GM12878 (cell line): ENCODE results near the gene OPCML. TPM values are rescaled to one million over a fixed set of nuclear protein-coding genes. Genes with fewer than 3 reads are reported as not detected.

Experiments
- ATAC-seq: fragments of 200-7000 bp; cut with Tn5 transposase; 3 replicates; pipeline ENCODE4 v1.9.1; 2020; ENCODE audit warnings: mild to moderate bottlenecking, moderate library complexity
- BruUV-seq: library from RNA; stranded (reverse); fragments of 400-500 nt; replicated peaks from 2 replicates; lab custom pipeline; 2021; lab: Mats Ljungman, UMichigan
- CTCF ChIA-PET: fragments of 300-600 bp; sonication (Branson Sonifier 250); formaldehyde crosslinking; extraction: SDS; loops from one replicate; lab custom pipeline; 2021; ENCODE audit warnings: inconsistent platforms; lab: Yijun Ruan, JAX
- POLR2A ChIA-PET: fragments of 350-600 bp; formaldehyde crosslinking; extraction: SDS; loops from one replicate; lab custom pipeline; 2021; ENCODE audit warnings: inconsistent platforms; lab: Charles Lee
- RAD21 ChIA-PET: fragments of 300-600 bp; sonication (Branson Sonifier 250); formaldehyde crosslinking; loops from one replicate; lab custom pipeline; 2023; ENCODE audit warnings: antibody characterized with exemption; ENCODE audit not compliant: unreplicated experiment; lab: Charles Lee
- SMC1A ChIA-PET: fragments of 300-600 bp; sonication (Branson Sonifier 250); formaldehyde crosslinking; loops from one replicate; lab custom pipeline; 2023; ENCODE audit not compliant: unreplicated experiment, uncharacterized antibody; lab: Charles Lee
- DNase-seq: peaks from one replicate; pipeline ENCODE4 v3.0.0-alpha.2; 2011; ENCODE audit warnings: low read depth, low spot score
- FAIRE-seq: peaks from 3 replicates; lab custom pipeline; 2011; peaks lifted over from hg19 to GRCh38; lab: Jason Lieb, UNC
- H2AFZ ChIP-seq: 2 replicates; pipeline ENCODE4 v1.6.0; 2011; ENCODE audit warnings: low read depth, low read length, control low read depth; ENCODE audit not compliant: control insufficient read depth
- H3K27ac ChIP-seq: 2 replicates; pipeline ENCODE4 v1.5.1; 2011; ENCODE audit warnings: control low read depth; ENCODE audit not compliant: control insufficient read depth, insufficient read depth
- H3K27me3 ChIP-seq, 2 experiments: replicated peaks in 1 of 2; 2 replicates each; pipeline versions ENCODE4 v1.6.0 to v1.6.1; 2011; ENCODE audit warnings: low read length in 1 of 2; ENCODE audit not compliant: control insufficient read depth in 2 of 2, insufficient read depth in 2 of 2
- H3K36me3 ChIP-seq, 2 experiments: 2 replicates each; pipeline ENCODE4 v1.5.1; 2011; ENCODE audit warnings: low read length in 1 of 2; ENCODE audit not compliant: control insufficient read depth in 2 of 2, insufficient read depth in 2 of 2
- H3K4me1 ChIP-seq: 2 replicates; pipeline ENCODE4 v1.6.1; 2011; ENCODE audit warnings: mild to moderate bottlenecking, low read length, moderate library complexity, mixed read lengths; ENCODE audit not compliant: control insufficient read depth, insufficient read depth
- H3K4me2 ChIP-seq: 2 replicates; pipeline ENCODE4 v1.6.0; 2011; ENCODE audit warnings: control low read depth; ENCODE audit not compliant: control insufficient read depth, insufficient read depth
- H3K4me3 ChIP-seq: fragments of 200-600 bp; sonication (generic); 2 replicates; pipeline ENCODE4 v1.5.1; 2016
- H3K79me2 ChIP-seq: 2 replicates; pipeline ENCODE4 v1.6.0; 2011; ENCODE audit warnings: low read length; ENCODE audit not compliant: control insufficient read depth, insufficient read depth
- H3K9ac ChIP-seq: 2 replicates; pipeline ENCODE4 v1.8.0; 2011; ENCODE audit warnings: low read length, control low read depth, mixed read lengths; ENCODE audit not compliant: control insufficient read depth, insufficient read depth
- H3K9me3 ChIP-seq: replicated peaks from 3 replicates; pipeline ENCODE4 v1.5.1; 2011; ENCODE audit warnings: mild to moderate bottlenecking, low read length; ENCODE audit not compliant: control insufficient read depth, insufficient read depth
- H4K20me1 ChIP-seq: 2 replicates; pipeline ENCODE4 v1.6.0; 2011; ENCODE audit not compliant: control insufficient read depth, insufficient read depth
- E4F1 ChIP-seq: fragments of 450-650 bp; IDR thresholded peaks from 2 replicates; pipeline ENCODE4 v1.6.1; 2018; ENCODE audit warnings: borderline replicate concordance, mild to moderate bottlenecking; ENCODE audit not compliant: partially characterized antibody
- NRF1 ChIP-seq: conservative IDR thresholded peaks from 2 replicates; pipeline ENCODE4 v1.6.1; 2011; ENCODE audit warnings: mild to moderate bottlenecking, low read depth, low read length, improper control_type of control experiment
- RB1 ChIP-seq: fragments of 450-650 bp; formaldehyde crosslinking; IDR thresholded peaks from 2 replicates; pipeline ENCODE4 v1.6.1; 2017; ENCODE audit warnings: mild to moderate bottlenecking, borderline replicate concordance
- RCOR1 ChIP-seq: conservative IDR thresholded peaks from 2 replicates; pipeline ENCODE4 v1.6.1; 2012; ENCODE audit warnings: low read depth, low read length, improper control_type of control experiment
- REST ChIP-seq: IDR thresholded peaks from 2 replicates; pipeline ENCODE4 v1.6.1; 2012; ENCODE audit warnings: mild to moderate bottlenecking, low read depth, low read length
- TCF7 ChIP-seq: IDR thresholded peaks from 2 replicates; pipeline ENCODE4 v1.6.1; 2014; ENCODE audit warnings: antibody characterized with exemption, borderline replicate concordance
- WGBS: methylation state at CpG from one replicate; pipeline ENCODE4 v1.1.6; 2016; ENCODE audit warnings: low lambda C conversion rate; ENCODE audit not compliant: insufficient replicate concordance, insufficient coverage; ENCODE audit errors: missing lambda C conversion rate; 5-methylcytosine and 5-hydroxymethylcytosine counted together
- in situ Hi-C: fragments of 300-500 bp; cut with MboI; formaldehyde crosslinking; loops from 9 replicates; pipeline ENCODE4 v1.14.3; 2018; ENCODE audit warnings: mixed read lengths
- intact Hi-C: fragments of 100-400 bp; cut with micrococcal nuclease; formaldehyde crosslinking; loops from one replicate; pipeline ENCODE4 v1.14.2; 2022; ENCODE audit not compliant: unreplicated experiment
- polyA plus RNA-seq, 11 experiments: library from polyadenylated mRNA; depleted of rRNA in 4 of 11; unstranded in 6 of 11; stranded (reverse) in 5 of 11; fragments of >200 nt; fragmentation: Nextera tagmentation in 4 of 11; fragmentation: Illumina TruSeq in 1 of 11; extraction: Ambion mirVana in 4 of 11; extraction: Trizol in 1 of 11; gene quantifications; 1 replicate in 1 of 11; 2 replicates in 10 of 11; pipeline versions ENCODE4 v1.2.1 to v1.2.3, GENCODE V29; 2011 to 2016; ENCODE audit warnings: inconsistent platforms in 2 of 11, missing spikeins in 2 of 11, low read depth in 1 of 11
- total RNA-seq, 4 experiments: library from RNA; depleted of rRNA in 3 of 4; stranded (reverse); fragments of >200 nt in 3 of 4; fragmentation: Illumina TruSeq in 1 of 4; extraction: Trizol in 1 of 4; gene quantifications; 2 replicates each; pipeline versions ENCODE4 v1.2.1 to v1.2.3, GENCODE V29; 2013 to 2021

The OPCML gene
- total and polyA plus RNA-seq, 10 of the 15 experiments (the other 5 are each of a cell fraction or from before 2014, with no cell fraction given): 0.84 TPM; not detected in 9

GRCh38 chr11:133041181-133041580, 491.1 kb downstream of the OPCML start:
- no peak for TF ChIP-seq RB1
- TF ChIP-seq TCF7: no peak
- TF ChIP-seq RCOR1: no peak
- no peak for TF ChIP-seq REST
- no peak for TF ChIP-seq E4F1
- TF ChIP-seq NRF1: no peak
- intact Hi-C loops (no loop called here), in situ Hi-C loops (no loop called here)
- no peak overlapping the region for H2AFZ ChIP-seq
- no peak for DNase-seq
- ATAC-seq: no peak
- no peaks in the 10 kb centered on the region for H3K4me1 ChIP-seq
- ChIA-PET RAD21 (interaction anchor here (1.4 kb wide), 1 partner anchor 100 kb away, joined by 4 read pairs; no protein-coding TSS in a partner anchor), CTCF (interaction anchor here (1.4 to 1.8 kb wide), 2 partner anchors 8 to 100 kb away, joined by 3 to 6 read pairs; no protein-coding TSS in a partner anchor), SMC1A (interaction anchor here (1.2 kb wide), 1 partner anchor 100 kb away, joined by 4 read pairs; no protein-coding TSS in a partner anchor), POLR2A (no interaction called here)
- H3K79me2 ChIP-seq: no peaks in the 10 kb centered on the region
- no peaks in the 10 kb centered on the region for H4K20me1 ChIP-seq
- no peak overlapping the region for H3K27ac ChIP-seq
- FAIRE-seq: no peak
- H3K36me3 ChIP-seq: no peaks in the 10 kb centered on the region
- BruUV-seq: no TSS peak
- no peak overlapping the region for H3K4me2 ChIP-seq
- H3K9ac ChIP-seq: no peak overlapping the region
- peaks cover 3% of the 10 kb centered on the region in 2 experiments; a peak in 3 of 4 replicates for H3K27me3 ChIP-seq
- H3K4me3 ChIP-seq: no peak overlapping the region
- no peaks in the 10 kb centered on the region; the same call in 2 of the 3 replicates for H3K9me3 ChIP-seq
- WGBS: 32% methylated on average over 4 of the region's 4 CpGs
